GM12865 (cell line): ENCODE results near the gene MCC.

Source experiments
- DNase-seq: peaks from one replicate; pipeline ENCODE4 v3.0.0; 2010; ENCODE audit warnings: low read depth
- H3K4me3 ChIP-seq: 2 replicates; pipeline ENCODE4 v1.5.1; 2011; ENCODE audit warnings: mild to moderate bottlenecking, low read depth, low read length, control low read depth
- CTCF ChIP-seq: IDR thresholded peaks from 2 replicates; pipeline ENCODE4 v1.5.1; 2011; ENCODE audit warnings: low read length, control low read depth, low read depth, inconsistent platforms; ENCODE audit not compliant: insufficient read depth; ENCODE audit errors: missing control alignments

MCC gene

GRCh38 chr5:113267361-113267900, 220.8 kb downstream of the MCC start:
- TF ChIP-seq CTCF: no peak
- DNase-seq: no peak
- no peak overlapping the region for H3K4me3 ChIP-seq

GRCh38 chr5:113266913-113267227, 221.4 kb downstream of the MCC start:
- H3K4me3 ChIP-seq: no peak overlapping the region
- TF ChIP-seq CTCF: no peak

GRCh38 chr5:113266227-113266912, 221.9 kb downstream of the MCC start:
- DNase-seq: no peak
- no peak for TF ChIP-seq CTCF
- no peak overlapping the region for H3K4me3 ChIP-seq

More at GRCh38 chr5:113266913-113267227, 221.4 kb downstream of the MCC start:
- no peak for DNase-seq

GRCh38 chr5:113265190-113265589, 223.1 kb downstream of the MCC start:
- no peak for TF ChIP-seq CTCF
- no peak overlapping the region for H3K4me3 ChIP-seq
- DNase-seq: no peak

- DNase-seq: no peak
- no peak for TF ChIP-seq CTCF
- no peak overlapping the region for H3K4me3 ChIP-seq
These were observed 224.2 kb downstream of the MCC start for GRCh38 chr5:113264046-113264445.

GRCh38 chr5:113263545-113263944, 224.7 kb downstream of the MCC start:
- DNase-seq: no peak
- H3K4me3 ChIP-seq: no peak overlapping the region
- no peak for TF ChIP-seq CTCF

- no peak overlapping the region for H3K4me3 ChIP-seq
- no peak for DNase-seq
- no peak for TF ChIP-seq CTCF
These were observed 225.6 kb downstream of the MCC start for GRCh38 chr5:113262674-113263073.
